Left renal pelvis (tissue), 4 donors: Measurements from ENCODE around the gene RNF43. TPM values are rescaled to one million over a fixed set of nuclear protein-coding genes. Genes with fewer than 3 reads are reported as not detected.

ENCODE experiments used
- DNase-seq, 4 donors: peaks; one replicate each; pipeline ENCODE4 v3.0.0-alpha.2; 2013; ENCODE audit warnings: low read depth in 4 of 4, low spot score in 3 of 4
- polyA plus RNA-seq, 4 donors: library from polyadenylated mRNA; unstranded; fragments of 120-200 nt; gene quantifications; one replicate each; pipeline ENCODE4 v1.2.1, GENCODE V29; 2013; ENCODE audit not compliant: insufficient read length in 4 of 4

The RNF43 gene
- 10 to 100 TPM in 3 of 4 donors, under 1 TPM in 1; 0.78 to 16.3 (median 14.9) TPM for polyA plus RNA-seq

GRCh38 chr17:58417300-58418092 lies at the start of gene RNF43:
Gene RNF43, minus strand, starts transcription at chr17:58417534. Its CDS starts 1,957 bp downstream, at chr17:58415577.
- peak; percentile 84 to 92 (median 86) for DNase-seq

DNA sequence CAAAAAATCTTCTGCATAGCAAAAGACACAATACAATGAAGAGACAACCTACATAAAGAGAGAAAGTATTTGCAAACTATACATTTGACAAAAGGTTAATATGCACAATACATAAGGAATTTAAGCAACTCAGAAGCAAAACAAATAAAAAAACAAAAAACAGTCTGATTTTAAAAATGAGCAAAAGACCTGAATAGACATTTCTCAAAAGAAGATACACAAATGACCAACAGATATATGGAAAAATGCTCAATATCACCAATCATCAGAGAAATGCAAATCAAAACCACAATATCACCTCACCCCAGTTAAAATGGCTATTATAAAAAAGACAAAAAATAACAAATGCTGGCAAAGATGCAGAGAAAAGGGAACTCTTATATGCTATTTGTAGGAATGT lies 38.2 kb upstream of the RNF43 start:
- no peak for DNase-seq

- no peak for DNase-seq
Measured at GRCh38 chr17:58452738-58453137, 35.4 kb upstream of the RNF43 start.

DNA sequence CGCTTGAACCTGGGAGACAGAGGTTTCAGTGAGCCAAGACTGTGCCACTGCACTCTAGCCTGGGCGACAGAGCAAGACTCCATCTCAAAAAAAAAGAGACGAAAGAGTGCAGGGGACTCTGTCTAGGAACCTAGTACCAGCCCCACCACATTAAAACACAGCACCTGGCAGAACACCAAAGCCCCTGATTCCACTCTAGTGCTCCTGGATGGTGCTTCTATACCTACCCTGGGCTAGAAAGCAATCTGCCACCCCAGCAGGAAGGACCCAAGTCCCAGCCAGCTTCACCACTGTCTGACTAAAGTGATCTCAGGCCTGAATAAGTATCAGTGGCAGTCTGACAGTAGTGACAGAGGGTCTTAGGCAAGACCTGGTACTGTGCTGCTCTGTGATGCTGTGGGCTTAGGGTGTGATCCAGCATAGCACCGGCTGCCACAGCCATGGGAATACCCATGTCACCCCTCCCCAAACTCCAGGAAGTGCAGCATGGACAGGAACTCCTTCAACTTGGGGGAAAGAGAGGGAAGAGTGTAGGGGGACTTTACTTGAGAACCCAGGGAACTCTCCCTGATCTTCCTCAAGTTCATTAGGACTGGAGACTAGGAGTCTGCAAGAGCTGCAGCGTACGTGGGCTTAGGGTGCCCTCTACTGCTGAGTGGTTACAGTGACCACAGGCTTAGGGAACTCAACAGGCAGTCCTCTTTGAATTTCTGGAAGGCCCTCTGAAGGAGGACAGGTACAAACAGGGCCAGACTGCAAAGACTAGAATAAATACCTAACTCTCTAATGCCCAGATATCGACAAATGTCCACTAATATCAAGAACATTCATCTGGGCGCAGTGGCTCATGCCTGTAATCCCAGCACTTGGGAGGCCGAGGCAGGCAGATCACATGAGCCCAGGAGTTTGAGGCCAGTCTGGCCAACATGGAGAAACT lies 30.0 kb upstream of the RNF43 start:
- DNase-seq: peak; percentile 25 to 39 (median 31)

DNA sequence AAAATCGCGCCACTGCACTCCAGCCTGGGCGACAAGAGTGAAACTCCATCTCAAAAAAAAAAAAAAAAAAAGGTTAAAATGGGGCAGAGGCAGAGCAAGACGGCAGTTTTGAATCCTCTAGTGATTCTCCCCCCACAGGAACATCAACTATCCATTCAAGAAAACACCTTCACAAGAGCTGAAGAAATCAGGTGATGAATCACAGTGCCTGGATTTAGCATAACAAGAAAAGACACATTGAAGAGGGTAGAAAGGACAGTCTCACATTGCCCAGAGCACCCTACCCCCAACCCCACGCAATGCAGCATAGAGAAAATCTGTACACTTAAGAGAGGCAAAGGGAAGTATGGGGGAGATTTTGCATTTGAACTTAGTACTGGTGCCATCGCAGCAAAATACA lies 28.8 kb upstream of the RNF43 start:
- DNase-seq: no peak

GRCh38 chr17:58436805-58437239 lies 19.5 kb upstream of the RNF43 start:
- no peak for DNase-seq

GRCh38 chr17:58436245-58436644 lies 18.9 kb upstream of the RNF43 start:
- no peak for DNase-seq

DNA sequence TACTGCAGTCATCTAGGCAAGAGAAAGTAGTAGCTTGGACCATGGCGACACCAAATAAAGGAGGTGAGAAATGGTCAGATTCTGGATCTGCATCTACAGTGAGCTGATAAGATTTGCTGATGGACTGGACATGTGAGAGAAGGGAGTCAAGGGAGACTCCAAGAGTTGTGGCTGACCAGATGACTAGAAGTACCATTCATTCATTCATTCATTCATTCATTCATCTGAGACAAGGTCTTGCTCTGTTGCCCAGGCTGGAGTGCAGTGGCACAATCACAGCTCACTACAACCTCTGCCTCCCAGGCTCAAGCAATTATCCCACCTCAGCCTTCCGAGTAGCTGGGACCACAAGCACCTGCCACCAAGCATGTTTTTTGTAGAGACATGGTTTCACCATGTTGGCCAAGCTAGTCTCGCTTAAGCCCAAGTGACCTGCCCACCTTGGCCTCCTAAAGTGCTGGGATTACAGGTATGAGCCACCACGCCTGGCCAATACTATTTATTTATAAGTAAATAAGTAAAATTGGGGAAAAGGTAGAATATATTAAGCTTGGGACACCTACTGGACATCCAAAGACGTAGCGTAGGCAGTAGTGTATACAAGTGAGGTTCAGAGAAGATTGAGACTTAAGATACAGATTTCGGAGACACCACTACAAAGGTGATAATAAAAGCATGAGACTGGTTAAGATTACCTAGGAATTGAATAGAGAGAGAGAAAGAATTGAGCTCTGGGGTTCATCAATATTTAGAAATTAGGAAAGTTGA lies 15.7 kb upstream of the RNF43 start:
- no peak for DNase-seq

- no peak for DNase-seq
Measured at GRCh38 chr17:58427807-58428206, 10.5 kb upstream of the RNF43 start.

DNA sequence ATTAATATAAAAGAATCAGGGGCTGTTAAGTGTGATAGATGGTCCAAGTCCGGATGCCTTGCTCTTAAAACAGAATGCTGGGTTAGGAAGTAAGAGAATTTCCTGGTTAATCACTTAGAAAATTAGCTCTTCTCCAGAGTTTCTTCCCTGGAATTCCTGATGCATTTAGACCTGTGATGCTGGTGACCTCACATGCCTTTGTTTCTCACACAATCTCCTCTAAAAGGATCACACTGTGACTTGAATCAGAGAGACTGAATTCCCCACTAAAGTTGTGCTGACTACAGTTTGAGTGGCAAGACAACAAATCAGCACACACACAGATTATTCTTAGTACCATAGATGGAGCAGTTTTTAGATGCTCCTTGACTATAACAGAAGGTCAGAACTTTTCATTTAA lies 4.4 kb upstream of the RNF43 start:
- DNase-seq: no peak

DNA sequence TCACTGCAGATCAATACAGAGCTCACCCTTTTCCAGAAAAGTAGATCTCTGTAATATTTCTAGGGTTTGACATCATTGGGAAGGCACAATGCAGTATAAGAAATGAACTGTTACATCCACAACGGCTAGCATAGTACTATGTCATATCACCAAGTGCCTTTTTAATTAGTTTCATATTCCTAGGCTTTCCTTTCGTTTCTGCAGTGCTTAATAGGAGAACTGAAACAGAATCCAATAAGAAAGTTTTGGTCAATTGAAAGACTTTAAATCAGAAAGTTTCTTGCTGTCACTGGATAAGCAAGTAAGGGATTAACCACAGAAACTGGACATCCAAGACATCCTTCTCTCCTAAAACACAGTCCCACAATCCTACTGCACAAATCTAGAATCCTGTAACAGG lies 3.5 kb upstream of the RNF43 start:
- DNase-seq: no peak

DNA sequence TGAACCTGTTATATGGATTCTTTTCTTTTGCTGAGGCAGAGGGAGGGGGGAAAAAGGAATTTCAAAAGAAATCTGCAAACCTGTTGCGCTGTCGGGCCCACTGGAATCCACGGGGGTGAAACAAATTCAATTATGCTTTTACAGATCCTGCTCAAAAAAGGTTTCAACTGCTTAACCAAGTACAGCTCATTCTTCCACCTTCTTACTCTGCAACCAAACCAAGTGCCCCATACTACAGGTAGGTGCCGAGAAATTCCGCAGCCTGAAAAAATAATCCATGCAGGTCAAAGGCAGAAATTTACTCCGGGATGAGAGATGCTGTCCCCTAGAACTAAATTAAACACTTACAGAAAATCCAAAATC lies 416 bp downstream of the RNF43 start:
- DNase-seq: no peak

GRCh38 chr17:58416396-58416795 lies 938 bp downstream of the RNF43 start:
- DNase-seq: no peak

- DNase-seq: no peak
Measured at GRCh38 chr17:58415371-58416055, 1.8 kb downstream of the RNF43 start.

- no peak for DNase-seq
Measured at GRCh38 chr17:58414596-58414997, 2.7 kb downstream of the RNF43 start.

GRCh38 chr17:58413684-58414083 lies 3.6 kb downstream of the RNF43 start:
- DNase-seq: no peak

GRCh38 chr17:58412961-58413586 lies 4.3 kb downstream of the RNF43 start:
- no peak for DNase-seq

- no peak for DNase-seq
Measured at GRCh38 chr17:58412064-58412703, 5.2 kb downstream of the RNF43 start.

DNA sequence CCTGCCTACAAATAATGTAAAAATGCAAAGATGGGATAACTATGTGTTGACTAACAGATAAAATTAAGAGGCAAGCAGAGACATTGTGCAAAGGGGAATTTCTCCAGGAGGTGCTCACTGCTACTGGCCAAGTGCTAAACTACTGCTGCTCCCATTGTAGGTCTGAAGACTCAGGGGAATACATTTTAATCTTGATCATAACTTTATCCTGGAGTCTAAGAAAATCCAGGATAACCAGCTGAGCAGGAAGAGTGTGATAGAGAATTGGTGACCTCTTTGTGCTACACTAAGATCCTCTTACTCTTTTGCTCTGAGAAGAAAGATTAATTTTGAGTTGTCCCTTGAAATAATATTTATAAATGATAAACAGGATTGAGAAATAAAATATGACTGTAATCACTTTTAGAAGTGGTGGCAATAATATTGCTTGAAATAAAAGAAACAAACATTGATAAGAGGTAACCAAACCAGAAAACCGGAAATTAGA lies 5.9 kb downstream of the RNF43 start:
- no peak for DNase-seq
